Posterior cingulate gyrus (tissue), 11 donors: ENCODE results near the gene GTPBP1.
A peak's percentile ranks its signal among the peaks of the same experiment; 100 is the strongest.

ENCODE experiments used
- DNase-seq, 10 donors: peaks; one replicate each; pipeline versions ENCODE4 v3.0.0 to v3.0.0-alpha.2; 2020 to 2021; ENCODE audit warnings: mixed read lengths in 3 of 10
- intact Hi-C: fragments of 100-400 bp; cut with DNase I; formaldehyde crosslinking; loops from one replicate; pipeline ENCODE4 v1.15.1; 2023

Gene GTPBP1

DNA sequence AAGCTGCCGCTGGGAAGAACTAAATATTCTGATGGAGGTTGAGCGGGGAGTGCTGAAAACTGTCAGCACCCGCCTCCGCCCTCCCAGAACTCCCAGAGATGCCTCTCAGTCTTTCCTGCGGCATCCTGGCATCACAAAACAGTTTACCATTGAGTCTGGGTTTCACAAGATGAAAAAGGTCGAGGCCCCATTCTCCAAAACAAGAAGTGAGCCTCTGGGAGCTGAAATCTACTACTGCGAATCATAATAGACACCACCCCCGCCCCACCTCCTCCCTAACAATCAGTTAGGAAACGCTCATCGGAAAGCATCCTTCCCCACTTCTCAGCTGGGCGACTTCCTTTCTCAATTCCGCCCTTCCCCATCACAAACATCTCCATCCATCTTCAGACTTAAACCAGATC lies 49.0 kb downstream of the GTPBP1 start:
- intact Hi-C loops: loop anchor here (2.0 kb wide), 1 partner anchor 50 kb away; the partner anchor contains the start of gene GTPBP1
- DNase-seq: peak in 1 of 10 donors; percentile 89

DNA sequence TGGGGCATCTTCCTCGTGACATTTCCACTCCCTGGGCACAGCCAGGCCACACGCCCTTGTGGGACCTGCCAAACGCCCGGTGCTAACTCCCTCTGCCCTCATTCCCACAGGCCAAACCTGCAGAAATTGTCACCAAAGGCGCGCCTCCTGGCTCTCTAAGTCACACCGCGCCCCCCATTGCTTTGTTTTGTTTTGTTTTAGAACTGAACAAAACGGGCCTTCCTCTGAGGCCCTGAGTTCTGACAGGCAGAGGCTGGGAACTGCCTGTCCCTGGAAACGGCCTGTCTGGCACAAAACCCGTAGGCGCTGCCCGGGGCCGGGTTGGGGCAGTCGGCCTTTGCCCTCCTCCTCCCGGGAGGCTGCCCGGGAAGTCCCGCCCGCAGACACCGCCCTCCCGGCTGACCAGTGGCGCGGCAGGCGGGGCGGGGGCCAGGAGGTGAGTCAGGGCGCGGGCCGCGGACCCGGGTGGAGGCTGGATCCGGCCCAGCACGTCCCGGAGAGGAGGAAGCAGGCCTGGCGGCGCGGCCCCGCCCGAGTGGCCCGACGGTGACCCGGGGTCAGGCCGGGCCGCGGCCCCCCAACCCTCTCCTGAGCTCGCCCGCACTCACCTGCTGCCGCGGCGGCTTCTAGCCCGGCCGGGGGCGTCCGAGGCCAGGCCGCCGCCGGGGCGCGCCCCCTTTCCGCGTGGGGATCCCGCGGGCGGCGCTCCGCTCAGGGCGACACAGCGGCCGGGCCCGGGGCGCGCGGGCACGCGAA lies 49.6 kb downstream of the GTPBP1 start:
- DNase-seq: peak; percentile 70 to 98 (median 86)
- intact Hi-C loops: loop anchor here (2.0 kb wide), 1 partner anchor 51 kb away; the partner anchor contains the start of gene GTPBP1

DNA sequence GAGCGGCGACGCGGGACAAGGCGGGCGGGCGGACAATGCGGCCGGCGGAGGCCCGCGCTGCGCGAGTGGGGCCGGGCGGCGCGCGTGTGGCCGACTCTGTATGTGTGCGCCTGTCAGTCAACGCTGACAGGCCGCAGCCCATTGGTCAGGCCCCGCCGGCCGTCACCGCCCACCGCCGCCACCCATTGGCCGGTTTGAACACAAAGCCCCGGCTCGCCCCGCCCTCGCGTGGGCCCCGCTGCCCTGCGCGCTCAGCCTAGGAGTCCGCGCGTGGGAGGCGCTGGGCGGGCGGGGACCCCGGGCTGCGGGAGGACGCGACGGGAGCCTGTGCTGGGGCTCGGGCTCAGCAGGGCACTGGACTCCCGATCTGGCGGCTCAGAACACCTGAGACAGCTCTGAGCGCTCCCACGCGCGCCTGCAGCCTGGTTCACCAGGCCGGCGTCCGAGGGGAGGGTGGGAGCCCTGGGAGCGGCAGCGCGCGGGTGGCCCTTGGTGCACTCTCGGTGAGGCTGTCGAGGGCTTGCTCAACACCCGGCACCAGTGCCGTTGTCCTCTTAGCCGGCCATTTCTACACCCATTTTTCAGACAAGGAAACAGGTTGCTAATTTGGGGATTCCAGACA lies 50.3 kb downstream of the GTPBP1 start, which contains the start of gene SUN2:
SUN2 (minus strand) TSS at position 88 of the 622 bp plus-strand sequence. CDS start 3,370 bp downstream, outside the sequence.
- intact Hi-C loops: loop anchor here (2.0 kb wide), 1 partner anchor 51 kb away; the partner anchor contains the start of gene GTPBP1
- DNase-seq: peak; percentile 95 to 100 (median 98)

DNA sequence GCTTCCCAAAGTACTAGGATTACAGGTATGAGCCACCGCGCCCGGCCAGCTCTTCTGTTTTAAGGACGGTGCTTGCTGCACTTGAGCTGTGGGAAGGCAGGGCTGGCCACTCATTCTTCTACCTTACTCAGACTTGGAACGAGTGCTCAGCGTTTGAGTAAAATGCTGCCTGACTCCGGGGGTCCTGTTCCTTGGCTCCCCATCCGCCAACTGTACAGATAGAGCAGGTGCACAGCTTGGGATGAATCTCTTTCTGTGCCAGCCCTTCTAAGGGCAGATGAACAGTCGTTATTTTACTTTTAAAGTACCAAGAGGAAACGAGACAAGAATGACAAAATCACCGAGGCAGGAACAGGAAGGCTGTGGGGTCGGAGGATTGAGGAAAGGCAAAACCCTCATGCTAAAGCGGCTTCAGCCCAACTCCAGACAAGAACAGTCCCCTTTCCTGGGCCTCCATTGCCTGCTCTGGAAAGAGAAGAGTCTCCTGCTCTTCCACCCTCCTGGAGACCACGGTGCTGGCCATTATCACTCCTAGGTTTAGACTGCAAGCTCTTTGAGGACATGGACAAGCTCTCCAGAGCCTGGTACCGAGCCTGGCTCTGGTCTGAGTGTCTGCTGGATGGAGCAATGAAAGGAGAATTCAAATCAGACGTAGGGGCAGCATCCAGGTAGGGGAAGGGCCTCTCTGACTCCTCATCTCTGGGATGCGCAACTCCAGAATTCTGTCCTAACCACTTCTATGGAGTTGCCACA lies 51.1 kb downstream of the GTPBP1 start:
- intact Hi-C loops: no loop called here
- peak in 1 of 10 donors; percentile 88 for DNase-seq

DNA sequence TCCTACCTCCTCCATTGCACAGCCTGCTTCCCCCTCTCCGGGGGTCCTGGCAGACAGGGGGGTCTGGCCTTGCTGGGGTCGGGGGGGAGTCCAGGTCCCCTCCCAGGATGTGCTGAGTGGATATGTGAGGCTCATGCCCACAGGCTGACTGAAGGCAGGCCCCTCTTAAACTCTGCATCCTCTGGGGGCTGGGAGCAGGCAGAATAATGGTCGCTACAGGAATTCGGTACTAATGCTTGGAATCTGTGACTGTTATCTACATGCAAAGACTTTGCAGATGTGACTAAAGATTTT lies 51.7 kb downstream of the GTPBP1 start:
- intact Hi-C loops: no loop called here
- no peak for DNase-seq

DNA sequence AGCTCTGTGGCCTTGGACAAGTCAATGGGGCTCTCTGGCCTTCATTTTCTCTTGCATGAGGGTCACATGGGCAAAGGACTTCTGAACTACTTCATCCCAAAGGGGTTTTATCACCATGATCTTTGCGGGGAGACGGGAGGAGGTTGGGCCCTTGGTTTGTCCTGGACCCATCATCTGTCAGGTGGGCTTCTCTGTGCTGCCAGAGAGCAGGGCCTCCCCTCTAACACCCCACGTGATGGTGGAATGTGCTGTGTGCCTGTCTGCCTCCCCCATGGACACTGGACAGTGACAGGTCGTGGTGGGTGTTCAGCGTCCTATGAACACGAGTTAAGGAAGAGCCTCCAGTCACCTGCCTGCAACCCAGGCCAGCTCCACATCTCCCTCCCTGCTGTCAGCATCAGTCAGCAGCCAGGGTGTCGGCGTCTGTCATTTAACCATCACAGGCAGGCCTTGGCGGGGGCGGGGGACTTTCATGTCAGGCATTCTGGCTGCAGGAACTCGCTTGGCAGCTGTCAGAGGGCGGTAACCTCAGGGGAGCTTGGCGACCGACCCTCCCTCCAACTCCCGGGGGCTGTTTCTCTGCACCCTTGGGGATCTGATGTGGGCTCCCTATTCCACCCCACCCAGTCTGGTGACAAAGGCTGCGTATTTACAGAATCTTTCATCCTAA lies 52.7 kb downstream of the GTPBP1 start:
- intact Hi-C loops: no loop called here
- DNase-seq: no peak

DNA sequence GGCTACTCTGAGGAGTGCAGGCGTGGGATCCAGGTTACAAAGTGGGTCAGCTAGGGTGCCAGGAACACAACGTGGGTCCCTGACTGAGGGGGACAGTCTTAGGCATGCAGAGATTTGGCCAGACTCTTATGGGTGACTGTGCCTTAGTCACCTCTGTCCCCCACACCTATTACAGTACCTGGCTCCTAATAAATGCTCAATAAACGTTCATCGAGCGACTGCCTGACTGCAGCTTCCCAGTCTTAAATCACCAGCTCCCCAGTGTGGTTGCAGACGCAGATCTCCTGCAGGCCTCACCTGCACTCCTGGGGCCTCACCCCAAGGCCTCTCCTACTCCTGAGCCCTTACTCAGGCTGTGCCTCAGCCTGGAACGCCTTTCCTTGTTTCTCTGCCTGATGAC lies 53.3 kb downstream of the GTPBP1 start:
- no peak for DNase-seq
- intact Hi-C loops: no loop called here

DNA sequence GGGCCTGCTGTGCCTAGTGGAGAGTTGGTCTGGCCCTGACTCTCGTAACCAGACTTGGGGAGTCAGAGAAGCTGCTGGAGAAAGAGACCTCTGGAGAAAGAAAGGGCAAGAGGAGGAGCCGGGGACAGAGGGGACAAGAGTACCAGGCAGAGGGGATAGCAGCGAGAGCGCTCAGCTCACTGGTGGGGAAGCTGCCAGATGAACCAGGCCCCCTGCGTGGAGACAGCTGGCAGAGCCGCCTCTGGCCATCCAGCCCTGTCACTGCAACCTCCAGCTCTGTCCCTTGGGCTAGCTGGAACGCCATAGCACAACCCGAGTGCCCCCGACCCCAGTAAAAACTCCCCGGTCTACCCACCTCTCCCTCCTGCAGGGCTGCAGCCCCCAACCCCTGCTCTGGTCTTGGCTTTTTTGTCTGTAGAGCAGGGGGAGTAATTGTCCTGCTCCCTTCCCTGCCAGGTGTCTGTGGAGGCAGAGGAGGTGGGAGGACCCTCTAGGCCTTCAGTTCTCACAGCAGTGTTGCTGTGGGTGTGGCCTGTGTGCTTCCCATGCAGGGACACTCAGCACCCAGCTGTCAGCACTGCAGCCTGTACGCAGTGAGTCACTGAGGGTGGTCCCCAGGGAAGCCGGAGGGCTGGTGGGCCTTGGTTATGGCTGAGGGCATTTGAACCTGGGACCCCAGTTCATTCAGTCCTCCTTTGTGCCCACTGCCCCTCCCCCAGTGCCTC lies 54.9 kb downstream of the GTPBP1 start:
- DNase-seq: peak in 2 of 10 donors; percentile 54 to 92
- intact Hi-C loops: no loop called here

DNA sequence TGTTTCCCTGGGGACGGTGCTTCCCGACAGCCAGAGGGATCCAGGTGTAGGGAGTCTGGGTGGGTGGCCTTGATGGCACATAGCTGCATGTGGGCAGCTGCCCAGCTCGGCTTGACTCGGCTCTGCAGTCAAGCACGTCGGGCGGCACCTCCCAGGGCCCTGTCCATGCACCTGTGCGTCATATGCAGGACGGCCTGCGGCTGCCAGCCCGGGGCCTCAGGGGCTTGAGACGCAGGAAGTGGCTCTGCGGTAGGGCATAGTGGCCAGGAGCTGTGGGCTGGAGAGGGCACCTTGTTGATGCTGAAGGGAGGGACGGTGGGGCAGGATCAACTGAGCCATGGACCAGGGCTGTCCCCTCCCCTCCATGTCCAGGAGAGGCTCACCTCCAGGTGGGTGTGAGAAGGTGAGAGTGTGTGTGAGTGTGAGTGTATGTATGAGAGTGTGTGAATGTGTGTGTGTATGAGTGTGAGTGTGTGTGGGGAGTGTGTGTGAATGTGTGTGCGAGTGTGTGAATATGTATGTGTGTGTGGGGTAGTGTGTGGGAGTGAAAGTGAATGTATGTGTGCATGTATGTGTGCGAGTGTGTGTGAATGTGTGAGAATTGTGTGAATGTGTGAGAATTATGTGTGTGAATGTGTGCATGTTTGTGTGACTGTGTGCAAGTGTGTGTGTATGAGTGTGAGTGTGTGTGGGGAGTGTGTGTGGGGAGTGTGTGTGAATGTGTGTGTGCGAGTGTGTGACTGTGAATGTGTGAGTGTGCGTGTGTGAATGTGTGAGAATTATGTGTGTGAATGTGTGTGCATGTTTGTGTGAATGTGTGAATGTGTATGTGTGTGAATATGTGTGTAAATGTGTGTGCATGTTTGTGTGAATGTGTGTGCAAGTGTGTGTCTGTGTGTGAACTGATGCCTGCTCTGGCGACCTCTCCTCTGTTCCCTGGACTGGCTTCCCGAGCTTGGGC lies 55.7 kb downstream of the GTPBP1 start:
- no peak for DNase-seq
- intact Hi-C loops: no loop called here

DNA sequence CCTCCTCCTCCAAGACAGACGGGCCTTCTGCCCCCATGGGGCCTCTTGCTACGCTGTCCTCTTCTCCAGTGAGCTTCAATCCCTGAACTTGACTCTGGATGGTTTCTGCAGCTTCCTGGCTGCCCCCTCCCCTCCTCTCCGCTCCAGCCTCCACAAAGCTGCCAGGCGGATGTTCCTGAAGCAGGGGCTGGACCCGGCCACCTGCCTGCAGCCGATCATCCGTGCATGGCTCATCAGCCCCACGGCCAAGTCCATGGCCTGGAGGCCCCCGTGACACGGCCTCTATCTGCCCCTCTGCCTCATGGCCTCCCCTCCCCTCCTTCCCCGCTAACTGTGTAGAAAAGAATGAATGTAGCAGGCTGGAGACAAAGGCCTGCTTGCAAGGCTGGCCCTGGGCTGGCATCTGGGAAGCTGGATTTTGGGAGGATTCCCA lies 56.8 kb downstream of the GTPBP1 start:
- intact Hi-C loops: no loop called here
- DNase-seq: peak in 2 of 10 donors; percentile 29 to 87

DNA sequence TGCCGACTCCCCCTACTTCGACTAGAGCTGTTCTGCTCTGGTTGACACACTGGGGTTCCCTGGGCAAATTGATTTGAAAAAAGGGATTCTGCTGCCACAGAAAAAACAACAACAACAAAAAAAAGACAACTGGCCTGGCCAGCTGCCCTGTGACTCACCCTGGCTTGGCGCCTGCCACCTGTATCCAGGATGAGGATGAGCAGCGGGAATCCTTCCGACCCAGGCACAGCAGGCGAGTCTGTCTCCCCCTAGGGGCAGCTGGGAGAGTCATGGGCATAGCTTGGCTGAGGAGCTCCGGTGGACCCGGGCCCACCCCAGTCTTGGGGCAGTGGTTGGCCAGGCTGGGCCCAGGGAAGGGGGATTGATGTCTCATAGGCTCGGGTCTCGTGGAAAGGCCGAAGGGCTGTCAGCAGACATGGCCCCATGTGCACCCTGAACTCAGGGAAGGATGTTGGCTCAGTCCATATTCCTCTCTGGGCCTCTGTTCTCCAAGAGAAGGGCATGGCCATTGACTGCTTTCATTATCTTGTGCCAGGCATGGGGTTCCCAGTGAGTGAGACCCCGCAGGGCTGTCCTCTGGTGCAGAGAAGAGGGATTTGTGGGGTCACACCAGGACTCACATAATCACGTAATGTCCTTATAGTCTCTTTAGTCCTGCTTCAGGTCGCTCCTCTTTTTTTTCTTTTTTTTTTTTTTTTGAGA lies 60.5 kb downstream of the GTPBP1 start:
- DNase-seq: peak; percentile 51 to 95 (median 73)
- intact Hi-C loops: loop anchor here (5.0 kb wide), 4 partner anchors 76 to 356 kb away; partner anchors contain the start of gene NPTXR

DNA sequence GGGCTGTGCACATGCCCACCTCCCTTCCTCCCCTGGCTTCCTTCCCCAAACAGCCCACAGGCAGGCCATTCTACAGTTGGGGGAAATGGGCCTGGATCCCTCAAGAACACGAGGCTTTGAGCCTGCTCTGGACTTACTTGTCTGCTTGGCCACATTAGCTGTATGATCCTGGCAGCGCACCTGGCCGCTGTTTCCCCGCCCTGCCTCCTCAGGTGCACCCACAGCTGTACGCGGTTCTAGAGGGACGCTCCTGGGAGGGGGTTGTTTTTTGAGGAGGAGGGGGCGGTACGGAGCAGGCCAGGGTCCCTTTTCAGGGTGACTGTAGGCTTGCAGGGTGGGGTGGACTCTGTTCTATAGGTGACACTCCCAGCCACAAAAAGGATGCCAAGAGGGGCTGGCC lies 61.6 kb downstream of the GTPBP1 start:
- intact Hi-C loops: loop anchor here (5.0 kb wide), 4 partner anchors 75 to 355 kb away; partner anchors contain the start of gene NPTXR
- no peak for DNase-seq

DNA sequence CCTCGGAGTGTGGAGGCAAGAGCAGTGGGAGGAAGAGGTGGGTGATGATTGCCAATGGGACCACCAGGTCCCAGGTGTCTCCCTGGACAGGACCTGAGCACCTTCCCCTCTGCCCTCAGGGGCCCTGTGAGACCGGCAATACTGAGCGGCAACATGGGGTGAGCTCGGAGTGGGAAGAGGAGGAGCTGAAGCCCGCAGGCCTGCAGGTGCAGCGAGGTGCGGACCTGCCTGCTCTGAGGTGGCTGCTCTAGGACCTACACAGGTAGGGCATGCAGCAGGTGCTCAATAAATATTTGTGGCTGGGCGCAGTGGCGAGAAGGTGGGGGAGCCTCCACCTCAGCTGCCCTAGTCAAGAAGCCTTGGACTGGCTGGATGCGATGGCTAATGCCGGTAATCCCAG lies 62.3 kb downstream of the GTPBP1 start:
- intact Hi-C loops: loop anchor here (2.0 to 5.0 kb wide), 5 partner anchors 74 to 354 kb away; partner anchors contain the start of gene NPTXR
- no peak for DNase-seq

DNA sequence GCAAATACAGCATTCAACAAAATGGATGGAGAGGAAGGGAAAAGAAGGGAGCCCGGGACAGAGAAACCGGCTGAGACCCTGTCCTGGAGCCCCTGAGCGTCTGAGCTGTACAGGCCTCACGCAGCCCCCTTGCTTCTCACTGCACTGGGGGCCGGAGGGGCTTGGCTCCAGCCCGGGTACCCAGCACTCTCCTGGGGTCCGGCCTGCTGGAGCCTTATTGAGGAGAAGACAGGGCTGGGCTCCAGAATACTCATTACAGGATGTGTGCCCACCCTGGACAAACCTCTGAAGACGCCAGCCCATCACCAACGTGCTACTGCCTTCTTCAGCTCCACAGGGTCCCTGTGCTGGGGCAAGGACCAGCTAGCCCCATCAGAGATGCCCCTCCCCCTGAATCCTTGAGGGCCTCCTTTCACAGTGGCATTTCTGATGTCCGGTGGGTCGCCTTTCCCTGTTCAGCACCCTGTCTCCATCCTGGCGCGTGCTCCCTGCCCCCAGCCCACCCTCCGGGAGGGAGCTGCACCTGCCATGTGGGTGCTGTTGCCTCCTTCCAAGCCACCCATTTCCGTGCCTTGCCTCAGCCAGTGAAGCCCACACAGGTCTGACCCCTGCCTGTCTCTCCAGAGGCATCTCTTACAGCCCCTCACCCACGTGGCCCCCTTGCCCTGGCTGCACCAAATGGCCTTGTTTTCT lies 64.7 kb downstream of the GTPBP1 start:
- intact Hi-C loops: no loop called here
- DNase-seq: peak in 1 of 10 donors; percentile 63

DNA sequence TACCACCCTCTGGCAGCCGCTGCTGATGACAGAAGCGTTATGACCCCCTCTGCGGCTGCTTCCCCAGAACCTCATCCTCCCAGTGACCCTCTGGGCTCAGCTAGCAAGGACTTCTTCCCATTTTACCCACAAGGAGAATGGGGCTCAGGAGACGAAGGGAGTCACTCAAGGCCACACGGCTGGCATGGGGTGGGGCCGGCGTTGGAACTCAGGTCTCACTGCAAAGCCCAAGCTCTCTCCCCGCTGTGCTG lies 66.8 kb downstream of the GTPBP1 start:
- no peak for DNase-seq
- intact Hi-C loops: no loop called here

DNA sequence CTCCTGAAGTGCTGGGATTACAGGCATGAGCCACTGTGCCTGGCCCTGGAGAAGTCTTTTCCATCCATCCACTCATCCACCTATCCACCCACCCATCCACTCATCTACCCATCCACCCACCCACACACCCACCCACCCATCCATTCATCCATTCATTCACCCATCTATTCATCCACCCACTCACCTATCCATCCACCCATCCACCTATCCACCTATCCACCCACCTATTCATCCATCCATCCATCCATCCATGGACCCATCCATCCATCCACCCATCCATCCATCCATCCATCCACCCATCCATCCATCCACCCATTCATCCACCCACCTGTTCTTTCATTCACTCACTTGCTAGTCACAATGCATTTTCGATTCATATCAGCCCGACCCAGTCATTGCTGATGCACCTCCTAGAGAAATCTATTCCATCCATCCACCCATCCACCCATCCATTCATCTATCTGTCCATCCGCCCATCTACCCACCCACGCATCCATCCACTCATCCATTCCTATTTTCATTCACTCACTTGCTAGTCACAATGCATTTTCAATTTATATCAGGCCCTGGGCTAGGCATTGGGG lies 67.7 kb downstream of the GTPBP1 start:
- DNase-seq: no peak
- intact Hi-C loops: no loop called here

DNA sequence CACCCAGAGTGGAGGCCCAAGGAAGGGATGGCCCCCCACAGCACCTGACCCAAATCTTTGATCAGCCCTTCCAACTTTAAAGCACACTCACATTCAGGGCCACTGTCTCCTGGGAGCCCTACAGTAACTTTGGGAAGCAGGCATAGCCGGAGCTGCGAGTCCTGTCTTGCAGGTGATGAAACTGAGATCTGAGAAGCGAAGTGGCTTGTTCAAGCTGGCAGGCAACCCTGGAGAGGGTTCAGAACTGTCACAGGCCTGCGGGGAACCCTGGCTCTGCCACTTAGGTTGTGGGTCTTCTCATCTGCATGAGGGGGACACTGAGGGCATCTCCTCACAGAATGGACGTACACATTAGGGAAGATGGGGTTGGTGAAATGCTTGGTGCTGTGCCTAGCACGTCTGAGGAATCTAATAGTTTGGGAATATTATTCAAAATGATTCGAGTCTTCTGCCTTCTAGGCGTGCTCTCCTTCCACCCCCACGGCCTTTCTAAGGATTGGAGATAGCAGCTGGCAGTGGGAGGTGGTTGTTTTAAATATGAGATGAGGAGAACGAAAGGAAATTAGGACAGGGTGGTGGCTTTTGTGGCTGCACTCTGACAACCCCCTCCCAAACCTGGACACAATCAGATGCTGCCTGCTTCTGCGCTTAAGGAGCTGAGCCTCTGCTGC lies 68.9 kb downstream of the GTPBP1 start:
- intact Hi-C loops: no loop called here
- peak in 1 of 10 donors; percentile 79 for DNase-seq
